OCI-LY3 (cell line): ENCODE results near the gene SLC25A26.

Experiments
- H2AFZ ChIP-seq: fragments of 200-600, 300-600 bp; shearing (Covaris generic); 2 replicates; pipeline ENCODE4 v1.6.0; 2014; ENCODE audit warnings: antibody characterized with exemption, low read depth, low read length
- H3K27ac ChIP-seq: fragments of 200-600, 300-600 bp; sonication (generic); 2 replicates; pipeline ENCODE4 v1.5.1; 2014; ENCODE audit warnings: mild to moderate bottlenecking, low read length, moderate library complexity, mixed read lengths
- H3K27me3 ChIP-seq: fragments of 200-600, 300-600 bp; sonication (generic); 2 replicates; pipeline ENCODE4 v1.6.1; 2014; ENCODE audit warnings: low read depth, low read length, mixed read lengths
- H3K36me3 ChIP-seq: fragments of 200-600, 300-600 bp; sonication (generic); replicated peaks from 2 replicates; pipeline ENCODE3; 2014; ENCODE audit warnings: low read depth, low read length, mixed read lengths
- H3K4me1 ChIP-seq: fragments of 300-600, 200-600 bp; sonication (generic); 2 replicates; pipeline ENCODE4 v1.6.1; 2014; ENCODE audit warnings: low read length, mixed read lengths
- H3K4me2 ChIP-seq: fragments of 200-600, 300-600 bp; sonication (generic); 2 replicates; pipeline ENCODE4 v1.6.1; 2014; ENCODE audit warnings: low read length, mixed read lengths
- H3K4me3 ChIP-seq: fragments of 300-600, 200-600 bp; sonication (generic); 2 replicates; pipeline ENCODE4 v1.5.1; 2014; ENCODE audit warnings: antibody characterized with exemption, mild to moderate bottlenecking, low read length, moderate library complexity
- H3K79me2 ChIP-seq: fragments of 300-600, 200-600 bp; shearing (Covaris generic); 2 replicates; pipeline ENCODE4 v1.6.1; 2014; ENCODE audit warnings: mild to moderate bottlenecking, low read length, mixed read lengths
- H3K9ac ChIP-seq: fragments of 300-600, 200-600 bp; shearing (Covaris generic); 2 replicates; pipeline ENCODE4 v1.6.0; 2014; ENCODE audit warnings: mild to moderate bottlenecking, low read length, moderate library complexity
- H3K9me3 ChIP-seq: fragments of 200-600, 300-600 bp; shearing (Covaris generic); 2 replicates; pipeline ENCODE4 v1.6.1; 2014; ENCODE audit warnings: low read length, mixed read lengths; ENCODE audit not compliant: insufficient read depth
- H4K20me1 ChIP-seq: fragments of 200-600, 300-600 bp; sonication (generic); 2 replicates; pipeline ENCODE4 v1.6.1; 2016; ENCODE audit warnings: low read length, mixed read lengths; ENCODE audit not compliant: insufficient read depth
- EZH2phosphoT487 ChIP-seq: fragments of 200-600 bp; shearing (Covaris generic); IDR thresholded peaks from 2 replicates; pipeline ENCODE4 v1.6.1; 2018; ENCODE audit warnings: antibody characterized with exemption, mixed run types, low read depth
- TF ChIP-seq, protein P1 (sequence below): fragments of 200-600, 300-600 bp; sonication (generic); IDR thresholded peaks from 2 replicates; pipeline ENCODE4 v1.5.1; 2014; ENCODE audit warnings: antibody characterized with exemption, low read length, low read depth

The SLC25A26 gene

DNA sequence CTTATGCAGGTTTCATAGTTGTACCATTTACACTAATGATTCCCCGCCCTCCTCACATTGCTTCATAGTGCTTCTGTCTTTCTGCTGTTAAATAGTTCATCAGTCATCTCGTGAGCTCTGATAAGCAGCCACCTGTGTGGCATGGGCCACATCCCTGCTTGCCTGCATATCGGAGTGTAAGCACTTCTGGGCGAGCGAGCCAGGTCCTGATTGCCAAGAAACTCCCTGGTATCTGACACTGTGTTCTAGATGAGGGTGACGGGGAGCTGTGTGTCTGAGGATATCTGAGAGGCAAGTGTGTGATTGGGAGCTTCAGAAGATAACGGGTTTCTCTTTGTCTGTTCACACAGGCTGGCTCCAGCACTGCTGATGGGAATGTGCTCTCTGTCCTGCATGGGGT is 149.4 kb downstream of the SLC25A26 start:
- Histone ChIP-seq H3K4me2 (no peak overlapping the region), H3K36me3 (no peaks in the 10 kb centered on the region), H3K4me3 (no peak overlapping the region), H3K79me2 (no peaks in the 10 kb centered on the region), H3K4me1 (no peaks in the 10 kb centered on the region), H3K27me3 (no peaks in the 10 kb centered on the region), H4K20me1 (no peaks in the 10 kb centered on the region), H3K9me3 (no peaks in the 10 kb centered on the region), H3K27ac (no peak overlapping the region), H3K9ac (no peak overlapping the region), H2AFZ (no peak overlapping the region)
- no peak for TF ChIP-seq EZH2phosphoT487
- TF ChIP-seq, protein P1, sequence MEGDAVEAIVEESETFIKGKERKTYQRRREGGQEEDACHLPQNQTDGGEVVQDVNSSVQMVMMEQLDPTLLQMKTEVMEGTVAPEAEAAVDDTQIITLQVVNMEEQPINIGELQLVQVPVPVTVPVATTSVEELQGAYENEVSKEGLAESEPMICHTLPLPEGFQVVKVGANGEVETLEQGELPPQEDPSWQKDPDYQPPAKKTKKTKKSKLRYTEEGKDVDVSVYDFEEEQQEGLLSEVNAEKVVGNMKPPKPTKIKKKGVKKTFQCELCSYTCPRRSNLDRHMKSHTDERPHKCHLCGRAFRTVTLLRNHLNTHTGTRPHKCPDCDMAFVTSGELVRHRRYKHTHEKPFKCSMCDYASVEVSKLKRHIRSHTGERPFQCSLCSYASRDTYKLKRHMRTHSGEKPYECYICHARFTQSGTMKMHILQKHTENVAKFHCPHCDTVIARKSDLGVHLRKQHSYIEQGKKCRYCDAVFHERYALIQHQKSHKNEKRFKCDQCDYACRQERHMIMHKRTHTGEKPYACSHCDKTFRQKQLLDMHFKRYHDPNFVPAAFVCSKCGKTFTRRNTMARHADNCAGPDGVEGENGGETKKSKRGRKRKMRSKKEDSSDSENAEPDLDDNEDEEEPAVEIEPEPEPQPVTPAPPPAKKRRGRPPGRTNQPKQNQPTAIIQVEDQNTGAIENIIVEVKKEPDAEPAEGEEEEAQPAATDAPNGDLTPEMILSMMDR: no peak

DNA sequence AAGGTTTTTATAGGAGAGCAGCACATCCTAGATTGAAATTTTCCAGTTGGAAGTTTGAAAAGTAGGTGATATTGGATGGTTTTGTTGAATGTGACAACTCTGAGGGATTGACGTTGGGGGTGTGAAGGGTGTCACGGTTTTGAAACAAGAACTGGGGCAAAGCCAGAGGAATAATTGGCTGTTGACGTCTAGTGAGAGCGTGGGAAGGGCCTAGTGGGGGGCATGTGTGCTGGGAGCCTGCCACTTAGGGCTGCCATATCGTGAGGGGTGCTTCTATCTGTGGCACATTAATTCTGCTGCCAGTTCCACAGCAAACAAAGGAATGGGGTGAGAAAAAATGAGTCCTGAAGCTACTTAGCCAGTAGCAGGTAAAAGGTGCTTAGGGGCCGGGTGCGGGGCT is 150.6 kb downstream of the SLC25A26 start:
- Histone ChIP-seq H3K9me3 (no peaks in the 10 kb centered on the region), H3K4me2 (no peak overlapping the region), H3K4me3 (no peak overlapping the region), H3K27ac (no peak overlapping the region), H3K9ac (no peak overlapping the region), H3K36me3 (peaks cover 9% of the 10 kb centered on the region), H3K4me1 (no peaks in the 10 kb centered on the region), H2AFZ (no peak overlapping the region), H4K20me1 (no peaks in the 10 kb centered on the region), H3K27me3 (no peaks in the 10 kb centered on the region), H3K79me2 (no peaks in the 10 kb centered on the region)
- TF ChIP-seq, protein P1: no peak
- TF ChIP-seq EZH2phosphoT487: no peak

DNA sequence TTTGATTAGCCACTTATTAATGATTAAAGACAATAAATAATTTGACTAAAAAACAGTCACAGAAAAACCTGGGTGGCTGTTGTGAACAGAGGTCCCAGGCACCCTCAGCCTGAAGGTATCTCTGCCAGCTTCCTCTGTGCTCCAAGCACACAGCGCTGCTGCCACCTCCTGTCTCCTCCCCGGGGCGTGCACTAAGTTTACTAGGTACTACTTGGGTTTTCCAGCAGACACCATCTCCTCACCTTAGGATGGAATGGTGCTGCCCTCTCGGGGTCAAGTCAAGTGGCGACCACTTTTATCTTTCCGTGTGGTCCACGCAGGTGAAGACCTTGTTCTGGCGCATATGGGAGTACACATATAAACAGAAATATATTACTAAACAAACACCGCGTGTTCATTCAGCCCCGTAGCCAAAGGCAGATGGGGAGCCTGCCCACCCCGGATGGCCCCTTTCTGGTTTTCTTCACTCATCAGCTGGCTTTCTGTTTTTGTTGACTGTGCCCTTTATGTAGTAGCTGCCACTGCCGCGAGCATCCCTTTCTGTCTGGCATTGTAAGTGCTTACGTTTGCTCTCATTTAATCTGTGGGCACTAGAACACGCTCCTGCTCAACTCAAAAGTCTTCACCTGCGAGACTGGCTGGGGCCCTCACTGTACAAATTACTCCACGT is 152.0 kb downstream of the SLC25A26 start:
- Histone ChIP-seq H4K20me1 (no peaks in the 10 kb centered on the region), H3K4me3 (no peak overlapping the region), H3K79me2 (no peaks in the 10 kb centered on the region), H3K4me1 (no peaks in the 10 kb centered on the region), H3K4me2 (no peak overlapping the region), H3K9me3 (no peaks in the 10 kb centered on the region), H3K9ac (no peak overlapping the region), H3K27ac (no peak overlapping the region), H2AFZ (no peak overlapping the region), H3K36me3 (peaks cover 20% of the 10 kb centered on the region), H3K27me3 (no peaks in the 10 kb centered on the region)
- TF ChIP-seq EZH2phosphoT487: no peak
- TF ChIP-seq, protein P1: peak; percentile 66

DNA sequence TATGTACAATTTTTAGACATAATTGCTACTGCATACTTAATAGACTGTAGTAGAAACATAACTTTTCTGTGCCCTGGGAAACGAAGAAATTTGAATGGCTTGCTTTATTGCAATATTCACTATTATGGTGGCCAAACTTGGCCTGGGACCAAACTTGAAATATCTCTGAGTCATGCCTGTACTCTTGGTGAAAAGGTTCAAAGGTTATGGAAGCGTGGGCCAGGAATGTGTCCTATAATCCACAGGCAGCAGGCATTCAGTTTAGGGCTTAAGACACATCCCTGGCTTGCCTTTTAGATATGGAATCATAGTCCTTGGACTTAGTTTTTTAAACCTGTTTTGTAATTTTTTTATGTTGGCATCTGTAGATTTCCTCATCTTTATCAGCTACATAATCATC is 155.8 kb downstream of the SLC25A26 start:
- no peaks in the 10 kb centered on the region for H4K20me1 ChIP-seq
- H3K27ac ChIP-seq: no peak overlapping the region
- no peaks in the 10 kb centered on the region for H3K9me3 ChIP-seq

More for the DNA sequence above, 155.8 kb downstream of the SLC25A26 start:
- H3K4me1 ChIP-seq: peaks cover 11% of the 10 kb centered on the region
- H3K27me3 ChIP-seq: no peaks in the 10 kb centered on the region
- H3K9ac ChIP-seq: no peak overlapping the region
- peaks cover 56% of the 10 kb centered on the region for H3K36me3 ChIP-seq
- no peaks in the 10 kb centered on the region for H3K79me2 ChIP-seq
- H2AFZ ChIP-seq: no peak overlapping the region
- no peak overlapping the region for H3K4me3 ChIP-seq
- H3K4me2 ChIP-seq: no peak overlapping the region
- TF ChIP-seq EZH2phosphoT487: no peak
- TF ChIP-seq, protein P1: no peak
